LNCAP (cell line): ENCODE results near the gene ZCCHC17.

Experiments used
- TF ChIP-seq, protein P1 (sequence below): fragments of 450-650 bp; IDR thresholded peaks from 2 replicates; pipeline ENCODE4 v1.5.1; 2017; ENCODE audit warnings: mild to moderate bottlenecking

ZCCHC17 gene

DNA sequence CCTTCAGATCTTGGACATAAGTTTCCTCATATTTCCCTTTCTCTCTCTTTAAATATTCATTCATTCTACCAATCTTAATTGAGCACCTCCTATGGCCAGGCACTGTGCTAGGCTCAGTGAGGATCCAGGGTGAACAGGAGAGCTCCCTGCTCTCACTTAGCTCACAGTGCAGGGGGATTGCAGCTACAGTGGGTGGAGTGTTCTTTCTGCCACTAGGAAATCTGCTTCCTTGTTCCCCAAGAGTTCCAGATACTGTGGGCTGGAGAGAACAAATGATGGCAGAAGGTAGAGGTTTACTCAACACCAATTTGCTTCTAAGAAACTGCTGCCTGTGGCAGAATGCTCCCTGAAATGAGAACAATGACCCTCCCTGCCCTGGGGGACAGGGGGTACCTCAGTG lies 81.2 kb downstream of the ZCCHC17 start:
- TF ChIP-seq, protein P1, sequence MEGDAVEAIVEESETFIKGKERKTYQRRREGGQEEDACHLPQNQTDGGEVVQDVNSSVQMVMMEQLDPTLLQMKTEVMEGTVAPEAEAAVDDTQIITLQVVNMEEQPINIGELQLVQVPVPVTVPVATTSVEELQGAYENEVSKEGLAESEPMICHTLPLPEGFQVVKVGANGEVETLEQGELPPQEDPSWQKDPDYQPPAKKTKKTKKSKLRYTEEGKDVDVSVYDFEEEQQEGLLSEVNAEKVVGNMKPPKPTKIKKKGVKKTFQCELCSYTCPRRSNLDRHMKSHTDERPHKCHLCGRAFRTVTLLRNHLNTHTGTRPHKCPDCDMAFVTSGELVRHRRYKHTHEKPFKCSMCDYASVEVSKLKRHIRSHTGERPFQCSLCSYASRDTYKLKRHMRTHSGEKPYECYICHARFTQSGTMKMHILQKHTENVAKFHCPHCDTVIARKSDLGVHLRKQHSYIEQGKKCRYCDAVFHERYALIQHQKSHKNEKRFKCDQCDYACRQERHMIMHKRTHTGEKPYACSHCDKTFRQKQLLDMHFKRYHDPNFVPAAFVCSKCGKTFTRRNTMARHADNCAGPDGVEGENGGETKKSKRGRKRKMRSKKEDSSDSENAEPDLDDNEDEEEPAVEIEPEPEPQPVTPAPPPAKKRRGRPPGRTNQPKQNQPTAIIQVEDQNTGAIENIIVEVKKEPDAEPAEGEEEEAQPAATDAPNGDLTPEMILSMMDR = no peak

DNA sequence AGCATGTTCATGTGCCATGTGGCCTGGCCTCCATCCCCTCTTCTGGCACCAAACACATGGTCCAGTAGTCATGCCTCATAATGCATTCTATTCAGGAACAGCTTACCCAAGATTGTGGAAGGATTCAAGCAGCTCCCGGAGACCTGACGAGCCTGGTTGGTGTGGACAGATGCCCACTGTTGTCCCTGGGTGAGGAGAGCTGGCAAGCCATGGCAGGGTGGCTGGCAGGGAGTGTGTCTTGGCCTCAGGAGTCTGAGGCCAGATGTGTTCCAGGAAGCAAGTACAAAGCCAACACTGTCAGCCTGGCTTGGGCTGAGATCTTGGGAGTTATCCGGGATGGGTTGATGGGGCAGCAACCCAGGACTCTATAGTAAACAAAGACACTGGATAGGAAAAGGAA lies 83.3 kb downstream of the ZCCHC17 start:
- TF ChIP-seq, protein P1 = no peak

DNA sequence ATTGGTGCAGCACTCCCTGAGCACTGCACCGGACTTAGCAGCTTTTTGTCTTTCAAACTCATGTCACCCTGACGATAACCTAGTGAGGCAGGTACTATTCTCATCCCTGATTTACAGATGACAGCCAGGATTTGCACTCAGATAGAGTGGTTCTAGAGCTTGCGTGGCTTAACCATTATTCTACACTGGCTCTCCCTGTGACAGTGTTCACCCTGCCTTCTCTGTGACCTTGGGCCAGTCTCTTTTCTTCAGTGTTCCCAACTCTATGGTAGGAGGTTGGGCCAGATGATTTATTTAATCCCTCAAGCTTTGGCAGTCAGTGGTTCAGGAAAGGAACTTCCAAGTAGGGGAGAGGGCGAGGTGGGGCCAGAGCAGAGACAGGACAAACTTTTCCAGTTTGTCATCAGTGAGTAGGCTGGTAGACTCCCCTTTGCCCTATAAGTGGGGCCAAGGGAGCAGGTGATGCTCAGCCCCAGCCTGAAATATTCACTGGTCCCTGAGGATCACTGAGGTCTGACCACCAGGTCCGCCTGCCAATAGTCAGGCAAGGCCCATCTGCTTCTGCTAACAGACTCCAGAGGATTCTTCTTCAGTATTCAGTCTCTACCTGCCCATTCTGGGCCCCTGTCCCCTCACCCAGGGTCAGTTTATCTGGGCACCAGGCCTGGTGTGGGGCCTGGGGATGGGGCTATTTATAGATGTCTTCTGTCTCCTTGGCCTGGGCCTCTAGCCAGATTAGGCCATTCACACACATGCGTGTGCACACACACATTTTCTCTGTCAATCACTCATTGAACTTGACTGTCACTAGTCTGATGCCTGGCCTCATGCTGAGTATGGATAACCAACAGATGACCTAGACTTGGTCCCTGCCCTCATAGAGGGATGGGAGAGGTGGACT lies 84.8 kb downstream of the ZCCHC17 start:
- TF ChIP-seq, protein P1 = no peak

DNA sequence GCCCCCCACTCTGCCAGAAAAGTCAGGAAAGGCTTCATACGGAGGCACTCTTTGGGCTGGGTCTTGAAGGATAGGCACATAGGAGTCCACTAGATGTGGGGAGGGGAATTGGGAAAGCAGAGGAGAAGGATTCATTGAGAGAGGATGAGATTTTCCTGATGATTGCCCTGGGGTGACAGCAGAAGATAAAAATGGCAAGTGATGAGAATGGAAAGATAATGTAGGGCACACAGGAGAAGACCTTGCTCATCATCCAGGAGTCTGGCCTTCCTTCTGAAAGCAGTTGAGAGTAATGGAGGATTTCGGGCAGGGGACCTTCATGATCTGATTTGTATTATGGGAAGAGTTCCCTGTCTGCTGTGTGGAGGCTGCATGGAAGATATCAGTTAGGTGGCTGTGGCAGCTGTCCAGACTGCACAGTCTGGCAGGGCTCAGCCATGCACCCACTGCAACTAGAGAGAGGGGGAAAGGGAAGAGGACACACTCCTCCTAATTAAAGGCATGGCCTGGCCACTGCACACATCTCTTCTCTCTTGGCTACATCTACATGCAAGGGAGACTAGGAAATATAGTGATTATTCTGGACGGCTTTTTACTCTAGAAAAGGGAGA lies 85.7 kb downstream of the ZCCHC17 start:
- TF ChIP-seq, protein P1 = no peak

DNA sequence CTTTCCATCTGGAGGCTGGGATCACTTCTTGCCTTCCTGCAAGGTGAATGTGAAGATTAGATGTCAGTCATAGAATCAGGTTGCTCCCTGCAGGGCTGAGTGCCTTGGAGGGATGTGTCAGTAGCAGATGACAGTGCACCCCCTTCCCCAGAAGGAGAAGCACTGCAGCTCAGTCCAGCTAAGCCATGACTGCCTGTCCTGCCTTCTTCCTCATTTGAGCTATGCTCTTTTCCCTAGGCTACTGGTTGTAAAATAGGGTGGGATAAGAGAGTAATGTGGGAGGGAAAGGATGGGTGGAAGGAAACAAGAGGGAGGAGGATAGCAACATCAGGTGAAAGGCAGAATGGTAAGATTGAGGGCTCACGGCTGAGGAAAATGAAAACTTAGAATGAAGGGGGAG lies 87.1 kb downstream of the ZCCHC17 start:
- TF ChIP-seq, protein P1 = no peak

DNA sequence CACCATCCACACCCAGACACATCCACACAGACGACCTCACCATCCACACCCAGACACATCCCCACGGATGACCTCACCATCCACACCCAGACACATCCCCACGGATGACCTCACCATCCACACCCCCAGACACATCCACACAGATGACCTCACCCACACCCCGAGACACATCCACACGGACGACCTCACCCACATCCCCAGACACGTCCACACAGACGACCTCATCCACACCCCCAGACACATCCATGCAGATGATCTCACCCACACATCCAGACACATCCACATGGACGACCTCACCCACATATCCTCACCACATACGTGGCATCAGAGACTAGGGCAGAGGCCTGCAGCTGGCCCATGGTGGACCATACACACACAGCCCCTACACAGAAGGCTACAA lies 90.8 kb downstream of the ZCCHC17 start:
- TF ChIP-seq, protein P1 = no peak

DNA sequence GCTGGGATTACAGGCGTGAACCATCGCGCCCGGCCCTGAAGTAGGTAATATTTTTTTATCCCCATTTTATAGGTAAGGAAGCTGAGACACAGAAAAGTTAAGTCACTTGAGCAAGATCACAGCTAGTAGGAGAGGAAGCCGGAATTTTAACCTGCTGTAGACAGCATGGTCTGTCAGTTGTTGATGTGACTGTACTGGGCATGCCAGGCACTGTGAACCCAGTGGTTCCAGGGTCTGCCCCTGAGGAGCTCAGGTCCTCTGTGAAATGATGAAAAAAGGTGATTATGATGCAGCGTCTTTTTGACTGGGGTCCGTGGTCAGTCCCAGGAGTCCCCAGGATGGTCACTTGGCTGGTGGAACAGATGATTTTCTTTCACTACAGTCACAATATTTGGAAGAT lies 92.8 kb downstream of the ZCCHC17 start:
- TF ChIP-seq, protein P1 = no peak
